Activated CD4-positive, alpha-beta T cell treated with anti-CD3 and anti-CD28 coated beads for 36 hours (primary cell): ENCODE results near the gene CHRNA10. TPM values are rescaled to one million over a fixed set of nuclear protein-coding genes. Genes with fewer than 3 reads are reported as not detected.

Source experiments
- ATAC-seq: fragments of 200-7000 bp; cut with Tn5 transposase; one replicate; pipeline ENCODE4 v1.10.0; 2021; ENCODE audit warnings: mild to moderate bottlenecking, moderate library complexity
- CTCF ChIA-PET: fragments of 350-600 bp; sonication (Branson Sonifier 250); formaldehyde crosslinking; loops from one replicate; lab custom pipeline; 2021; ENCODE audit warnings: antibody characterized with exemption; lab: Charles Lee
- POLR2A ChIA-PET: fragments of 350-600 bp; sonication (Branson Sonifier 250); formaldehyde crosslinking; loops from one replicate; lab custom pipeline; 2021; ENCODE audit warnings: antibody characterized with exemption, inconsistent platforms; lab: Charles Lee
- DNase-seq: peaks from one replicate; pipeline ENCODE4 v3.0.0-alpha.2; 2020
- H3K27ac Mint-ChIP-seq: one replicate; pipeline ENCODE4 v1.8.0; 2021; ENCODE audit warnings: mixed read lengths
- H3K27me3 Mint-ChIP-seq: one replicate; pipeline ENCODE4 v1.8.0; 2021; ENCODE audit warnings: mixed read lengths
- H3K36me3 Mint-ChIP-seq: one replicate; pipeline ENCODE4 v1.8.0; 2021; ENCODE audit warnings: low read depth, mixed read lengths
- H3K4me1 Mint-ChIP-seq: one replicate; pipeline ENCODE4 v1.8.0; 2021; ENCODE audit warnings: mixed read lengths
- H3K4me3 Mint-ChIP-seq: one replicate; pipeline ENCODE4 v1.8.0; 2021; ENCODE audit warnings: mild to moderate bottlenecking, moderate library complexity, mixed read lengths
- H3K9me3 Mint-ChIP-seq: one replicate; pipeline ENCODE4 v1.8.0; 2021; ENCODE audit warnings: low read depth, mixed read lengths
- intact Hi-C, 2 experiments: fragments of 100-400 bp; cut with DNase I in 1 of 2; cut with micrococcal nuclease in 1 of 2; formaldehyde crosslinking; loops; one replicate each; pipeline versions ENCODE4 v1.14.2 to v1.15.1; 2022 to 2024; cut with DNase I, micrococcal nuclease
- total RNA-seq, 2 experiments: library from RNA; stranded (reverse); gene quantifications; one replicate each; pipeline ENCODE4 v1.2.3, GENCODE V29; 2021

The CHRNA10 gene
- total RNA-seq, 2 experiments from 2014 or later: 0.91 to 1.1 TPM

DNA sequence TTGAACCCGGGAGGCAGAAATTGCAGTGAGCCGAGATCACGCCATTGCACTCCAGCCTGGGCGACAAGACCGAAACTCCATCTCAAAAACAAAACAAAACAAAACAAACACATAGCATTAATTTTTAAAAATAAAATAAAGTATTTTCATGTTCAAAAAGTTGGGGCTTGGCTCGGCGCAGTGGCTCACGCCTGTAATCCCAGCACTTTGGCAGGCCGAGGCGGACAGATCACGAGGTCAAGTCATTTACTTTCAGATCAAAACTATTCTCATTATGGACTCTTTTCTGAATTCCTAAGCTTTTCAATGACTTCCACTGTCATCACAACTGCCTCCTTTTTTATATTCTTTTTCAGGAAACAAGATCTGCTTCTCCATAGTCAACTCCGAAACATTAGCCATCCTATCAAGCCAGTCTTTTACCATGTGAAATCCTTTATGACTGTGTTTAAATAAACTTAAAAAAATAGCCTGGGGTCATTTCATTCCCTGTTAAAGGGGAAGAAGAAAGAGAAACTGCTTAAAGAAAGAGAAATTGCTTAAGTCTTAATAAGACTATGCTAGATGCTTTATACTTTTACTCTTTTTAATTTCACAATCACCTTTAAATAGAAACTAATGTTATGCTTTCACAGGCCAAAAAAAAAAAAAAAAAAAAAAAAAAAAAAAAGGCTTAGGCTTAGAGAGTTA lies 13.1 kb upstream of the CHRNA10 start:
- H3K4me3 Mint-ChIP-seq: no peak overlapping the region
- no peaks in the 10 kb centered on the region for H3K27me3 Mint-ChIP-seq
- ChIA-PET CTCF (interaction anchor here (0.5 to 1.0 kb wide), 4 partner anchors 9 to 413 kb away, joined by 3 read pairs; no protein-coding TSS in a partner anchor), POLR2A (interaction anchor here (0.6 kb wide), 1 partner anchor 9 kb away, joined by 5 read pairs; no protein-coding TSS in a partner anchor)
- intact Hi-C loops: loop anchor here (5.0 to 10.0 kb wide), 2 partner anchors 43 to 421 kb away; no protein-coding TSS in a partner anchor
- no peak overlapping the region for H3K27ac Mint-ChIP-seq
- DNase-seq (no peak), ATAC-seq (no peak)
- no peaks in the 10 kb centered on the region for H3K9me3 Mint-ChIP-seq
- H3K4me1 Mint-ChIP-seq: peaks cover 5% of the 10 kb centered on the region
- peaks cover 59% of the 10 kb centered on the region for H3K36me3 Mint-ChIP-seq

GRCh38 chr11:3683039-3683438 lies 11.9 kb upstream of the CHRNA10 start:
- H3K27me3 Mint-ChIP-seq: no peaks in the 10 kb centered on the region
- POLR2A ChIA-PET: no interaction called here
- H3K4me1 Mint-ChIP-seq: peaks cover 5% of the 10 kb centered on the region
- no peak overlapping the region for H3K4me3 Mint-ChIP-seq
- H3K9me3 Mint-ChIP-seq: no peaks in the 10 kb centered on the region
- intact Hi-C loops: loop anchor here (5.0 to 10.0 kb wide), 2 partner anchors 44 to 422 kb away; no protein-coding TSS in a partner anchor
- DNase-seq (no peak), ATAC-seq (no peak)
- H3K36me3 Mint-ChIP-seq: peaks cover 68% of the 10 kb centered on the region
- CTCF ChIA-PET: no interaction called here
- no peak overlapping the region for H3K27ac Mint-ChIP-seq

DNA sequence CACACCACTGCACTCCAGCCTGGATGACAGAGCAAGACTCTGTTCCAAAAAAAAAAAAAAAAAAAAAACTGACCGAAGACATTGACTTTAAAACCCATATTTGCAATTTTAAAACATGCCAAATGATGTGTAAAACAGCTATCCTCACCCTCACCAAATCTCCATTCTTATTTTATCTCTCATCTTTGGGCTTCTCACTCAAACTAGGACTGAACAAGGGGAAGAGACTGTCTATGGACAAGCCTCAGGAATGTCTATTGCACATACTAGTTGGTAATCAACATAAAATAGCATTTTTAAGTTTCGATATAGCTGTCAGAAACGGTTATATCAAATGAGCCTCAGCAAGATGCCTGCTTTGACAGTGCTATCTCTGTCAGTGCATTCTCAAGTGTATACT lies 7.9 kb upstream of the CHRNA10 start:
- DNase-seq (no peak), ATAC-seq (no peak)
- Mint-ChIP-seq H3K27me3 (no peaks in the 10 kb centered on the region), H3K4me1 (peaks cover 7% of the 10 kb centered on the region), H3K36me3 (peaks cover 69% of the 10 kb centered on the region), H3K27ac (no peak overlapping the region), H3K4me3 (no peak overlapping the region), H3K9me3 (no peaks in the 10 kb centered on the region)
- intact Hi-C loops: no loop called here
- POLR2A ChIA-PET: no interaction called here
- CTCF ChIA-PET: no interaction called here

DNA sequence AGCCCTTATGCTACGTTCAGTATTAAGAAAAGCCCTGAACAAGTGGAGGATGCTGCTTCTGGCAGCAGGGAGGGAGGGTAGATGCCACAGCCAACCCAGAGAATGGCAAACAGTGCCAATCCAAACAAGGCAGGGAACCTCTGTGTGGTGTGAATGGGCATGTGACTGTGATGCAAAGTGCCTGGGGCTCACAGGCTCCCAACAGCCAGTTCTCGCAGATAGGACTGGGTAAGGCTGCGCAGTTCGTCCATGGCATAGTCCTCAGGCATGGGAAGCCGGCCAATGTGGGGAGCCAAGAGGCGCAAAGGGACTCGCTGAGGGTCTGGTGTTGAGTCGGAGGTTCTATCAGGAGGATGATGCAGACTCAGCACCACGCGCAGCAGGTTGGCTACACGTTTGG lies 4.8 kb upstream of the CHRNA10 start:
- POLR2A ChIA-PET: no interaction called here
- ATAC-seq (no peak), DNase-seq (no peak)
- CTCF ChIA-PET: no interaction called here
- Mint-ChIP-seq H3K27ac (no peak overlapping the region), H3K9me3 (no peaks in the 10 kb centered on the region), H3K36me3 (peaks cover 55% of the 10 kb centered on the region), H3K27me3 (no peaks in the 10 kb centered on the region), H3K4me1 (peaks cover 2% of the 10 kb centered on the region), H3K4me3 (no peak overlapping the region)
- intact Hi-C loops: no loop called here

- DNase-seq (no peak), ATAC-seq (no peak)
- intact Hi-C loops: no loop called here
- Mint-ChIP-seq H3K9me3 (no peaks in the 10 kb centered on the region), H3K27me3 (no peaks in the 10 kb centered on the region), H3K27ac (no peak overlapping the region), H3K36me3 (peaks cover 50% of the 10 kb centered on the region), H3K4me1 (peaks cover 2% of the 10 kb centered on the region), H3K4me3 (no peak overlapping the region)
- POLR2A ChIA-PET: no interaction called here
- CTCF ChIA-PET: interaction anchor here (0.8 kb wide), 1 partner anchor 62 kb away, joined by 3 read pairs; no protein-coding TSS in a partner anchor
Measured at GRCh38 chr11:3674189-3674588, 3.0 kb upstream of the CHRNA10 start.

DNA sequence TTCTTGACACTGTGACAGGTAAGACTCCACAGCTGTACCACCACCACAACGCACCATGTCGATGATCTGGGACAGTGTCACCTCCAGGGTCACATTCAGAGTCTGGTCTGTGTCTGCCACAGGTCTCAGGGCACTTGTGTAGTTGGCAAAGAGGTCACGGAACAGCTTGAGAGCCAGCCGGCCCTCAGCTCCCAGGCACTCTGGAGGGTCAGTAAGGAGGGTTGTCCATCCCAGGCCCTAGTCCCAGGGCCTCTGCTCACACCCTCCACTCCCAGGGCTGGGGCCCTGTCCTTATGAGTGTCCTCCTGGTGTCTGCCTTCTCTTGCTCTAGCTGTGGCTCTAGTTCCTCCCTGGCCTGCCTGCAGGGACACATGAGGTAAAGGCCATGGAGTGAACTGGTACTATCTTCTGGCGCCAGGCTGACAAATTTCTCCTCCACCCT lies 1.4 kb downstream of the CHRNA10 start:
- POLR2A ChIA-PET: no interaction called here
- no peak overlapping the region for H3K4me3 Mint-ChIP-seq
- no peak overlapping the region for H3K27ac Mint-ChIP-seq
- CTCF ChIA-PET: no interaction called here
- H3K4me1 Mint-ChIP-seq: peaks cover 2% of the 10 kb centered on the region
- intact Hi-C loops: no loop called here
- no peaks in the 10 kb centered on the region for H3K9me3 Mint-ChIP-seq
- peaks cover 37% of the 10 kb centered on the region for H3K36me3 Mint-ChIP-seq
- ATAC-seq (no peak), DNase-seq (no peak)
- no peaks in the 10 kb centered on the region for H3K27me3 Mint-ChIP-seq

- H3K27me3 Mint-ChIP-seq: no peaks in the 10 kb centered on the region
- DNase-seq (no peak), ATAC-seq (no peak)
- no peaks in the 10 kb centered on the region for H3K9me3 Mint-ChIP-seq
- no peak overlapping the region for H3K4me3 Mint-ChIP-seq
- ChIA-PET CTCF (no interaction called here), POLR2A (no interaction called here)
- H3K27ac Mint-ChIP-seq: no peak overlapping the region
- peaks cover 34% of the 10 kb centered on the region for H3K36me3 Mint-ChIP-seq
- no peaks in the 10 kb centered on the region for H3K4me1 Mint-ChIP-seq
- intact Hi-C loops: no loop called here
Measured at GRCh38 chr11:3669128-3669527, 2.1 kb downstream of the CHRNA10 start.

- H3K27me3 Mint-ChIP-seq: no peaks in the 10 kb centered on the region
- ChIA-PET CTCF (no interaction called here), POLR2A (no interaction called here)
- no peaks in the 10 kb centered on the region for H3K4me1 Mint-ChIP-seq
- no peaks in the 10 kb centered on the region for H3K9me3 Mint-ChIP-seq
- H3K36me3 Mint-ChIP-seq: peaks cover 29% of the 10 kb centered on the region
- ATAC-seq (no peak), DNase-seq (no peak)
- intact Hi-C loops: no loop called here
- H3K4me3 Mint-ChIP-seq: no peak overlapping the region
- no peak overlapping the region for H3K27ac Mint-ChIP-seq
Measured at GRCh38 chr11:3667149-3668035, 3.8 kb downstream of the CHRNA10 start.

DNA sequence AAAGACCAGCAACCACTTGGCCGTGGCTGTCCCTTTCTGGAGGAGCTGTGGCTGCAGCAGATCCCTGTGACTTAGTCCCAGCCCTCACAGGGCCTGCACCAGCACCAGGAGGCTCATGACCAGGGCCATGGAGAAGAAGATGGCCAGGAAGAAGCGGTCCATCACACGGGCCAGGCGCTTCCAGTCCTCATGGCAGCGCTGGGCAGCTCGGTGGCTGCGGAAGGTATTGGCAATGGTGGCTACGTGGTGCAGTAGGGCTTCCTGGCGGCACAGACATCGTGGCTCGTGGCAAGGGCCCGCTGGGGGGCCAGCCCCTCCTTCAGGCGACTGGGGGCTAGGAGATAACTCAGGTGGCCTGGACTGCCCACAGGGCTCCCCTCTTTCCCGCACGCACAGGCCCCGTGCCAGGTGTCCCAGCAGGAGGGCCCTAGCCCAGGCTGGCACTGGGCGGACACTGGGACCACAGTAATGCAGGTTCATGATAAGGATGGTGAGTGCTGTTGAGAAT lies 5.1 kb downstream of the CHRNA10 start:
- intact Hi-C loops: no loop called here
- Mint-ChIP-seq H3K4me3 (no peak overlapping the region), H3K27ac (no peak overlapping the region), H3K9me3 (no peaks in the 10 kb centered on the region), H3K27me3 (no peaks in the 10 kb centered on the region), H3K4me1 (no peaks in the 10 kb centered on the region), H3K36me3 (peaks cover 29% of the 10 kb centered on the region)
- DNase-seq (no peak), ATAC-seq (no peak)
- POLR2A ChIA-PET: no interaction called here
- CTCF ChIA-PET: interaction anchor here (0.6 to 0.7 kb wide), 2 partner anchors 169 to 206 kb away, joined by 3 read pairs; no protein-coding TSS in a partner anchor

DNA sequence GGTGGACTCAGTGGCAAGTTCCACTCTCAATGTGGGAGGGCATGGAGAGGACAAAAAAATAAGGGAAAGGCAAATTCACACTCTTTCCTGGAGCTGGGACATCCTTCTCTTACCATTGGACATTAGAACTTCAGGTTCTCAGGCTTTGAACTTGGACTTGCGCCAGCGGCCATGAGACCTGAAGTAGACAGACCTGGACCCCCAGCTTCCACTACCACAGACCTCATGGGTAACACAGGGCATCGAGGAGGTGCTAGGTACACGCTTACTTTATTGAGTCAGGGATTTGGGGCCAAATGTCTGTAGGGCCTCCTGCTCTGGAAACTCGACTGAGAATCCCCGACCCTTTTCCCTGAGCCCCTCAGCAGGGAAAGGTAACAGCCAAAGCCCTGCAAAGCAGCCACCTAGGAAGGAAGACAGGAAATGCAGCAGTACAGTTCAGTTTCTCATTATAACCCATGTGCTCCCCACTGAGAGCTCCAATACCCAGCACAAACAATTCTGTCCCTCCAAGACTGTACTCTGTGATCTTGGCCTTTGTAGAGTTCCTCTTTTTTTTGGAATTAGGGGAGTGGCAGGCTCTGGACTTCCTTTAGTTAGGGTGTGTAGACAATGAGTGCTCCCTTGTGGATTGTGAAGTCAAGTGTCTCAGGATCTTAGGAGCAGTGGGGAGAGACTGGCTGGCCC lies 5.7 kb downstream of the CHRNA10 start:
- ChIA-PET CTCF (interaction anchor here (0.6 kb wide), 1 partner anchor 207 kb away, joined by 3 read pairs; no protein-coding TSS in a partner anchor), POLR2A (no interaction called here)
- Mint-ChIP-seq H3K36me3 (peaks cover 26% of the 10 kb centered on the region), H3K27ac (no peak overlapping the region), H3K4me3 (no peak overlapping the region), H3K4me1 (no peaks in the 10 kb centered on the region), H3K27me3 (no peaks in the 10 kb centered on the region), H3K9me3 (no peaks in the 10 kb centered on the region)
- DNase-seq: no peak
- ATAC-seq: no peak
- intact Hi-C loops: loop anchor here in 1 of 2 experiments (1.0 kb wide), 1 partner anchor 32 kb away; no protein-coding TSS in a partner anchor

- Mint-ChIP-seq H3K4me1 (no peaks in the 10 kb centered on the region), H3K4me3 (no peak overlapping the region), H3K9me3 (no peaks in the 10 kb centered on the region), H3K27me3 (no peaks in the 10 kb centered on the region), H3K36me3 (peaks cover 17% of the 10 kb centered on the region), H3K27ac (no peak overlapping the region)
- DNase-seq: no peak
- CTCF ChIA-PET: no interaction called here
- ATAC-seq: no peak
- intact Hi-C loops: no loop called here
- POLR2A ChIA-PET: no interaction called here
Measured at GRCh38 chr11:3664032-3664630, 7.1 kb downstream of the CHRNA10 start.
